ENCODE results near the gene DHX30. TPM values are rescaled to one million over a fixed set of nuclear protein-coding genes. Genes with fewer than 3 reads are reported as not detected.

The DHX30 gene
- polyA plus RNA-seq, 1 of the 3 experiments (the other 2 are of a cell fraction) = 86.3 TPM

- Histone ChIP-seq H3K4me2 (no peak overlapping the region), H3K9ac (no peak overlapping the region), H4K20me1 (ENCODE audit: insufficient read depth) (no peaks in the 10 kb centered on the region), H3K9me3 (no peaks in the 10 kb centered on the region), H3K4me3 (ENCODE audit: low read depth in 2 of 2, low read length in 1 of 2) (no peak overlapping the region), H3K27me3 (ENCODE audit: insufficient read depth) (no peaks in the 10 kb centered on the region), H3K36me3 (replicated peaks in 1 of 2; ENCODE audit: control insufficient read depth in 1 of 2, insufficient read depth in 2 of 2, low read length in 1 of 2) (peaks cover 41 to 46% of the 10 kb centered on the region in 2 experiments), H2AFZ (ENCODE audit: low read depth) (no peak overlapping the region), H3K79me2 (ENCODE audit: insufficient read depth) (no peaks in the 10 kb centered on the region), H3K27ac (ENCODE audit: low read depth in 2 of 2, low read length in 1 of 2) (no peak overlapping the region), H3F3A (replicated peaks; ENCODE audit: insufficient read depth) (no peaks in the 10 kb centered on the region), H3K4me1 (ENCODE audit: control insufficient read depth in 1 of 2, insufficient read depth in 2 of 2, low read depth in 1 of 2, low read length in 1 of 2) (no peaks in the 10 kb centered on the region), H3K9me2 (no peaks in the 10 kb centered on the region)
- 87% methylated on average over 8 of the region's 8 CpGs for WGBS (ENCODE audit: low lambda C conversion rate)
- TF ChIP-seq USF2 (IDR thresholded peaks at IDR 0.05; ENCODE audit: borderline replicate concordance, low read depth, low read length) (no peak), POLR2AphosphoS5 (IDR thresholded peaks at IDR 0.05; ENCODE audit: low read depth, low read length) (no peak), IRF3 (IDR thresholded peaks at IDR 0.05; ENCODE audit: low read depth, low read length) (no peak), YY1 (IDR thresholded peaks at IDR 0.05; ENCODE audit: low read depth) (no peak)
- ChIA-PET CTCF (interaction anchor here (1.4 to 6.0 kb wide), 2 partner anchors 11 to 13 kb away, joined by 3 to 40 read pairs; no protein-coding TSS in a partner anchor), POLR2A (interaction anchor here (2.0 kb wide), 1 partner anchor 12 kb away, joined by 8 read pairs; no protein-coding TSS in a partner anchor)
- DNase-seq = no peak
Measured at GRCh38 chr3:47813551-47814177, 10.7 kb downstream of the DHX30 start.

GRCh38 chr3:47817609-47818008, 14.7 kb downstream of the DHX30 start:
- Histone ChIP-seq H3K27ac (ENCODE audit: low read depth in 2 of 2, low read length in 1 of 2) (no peak overlapping the region), H3K9me3 (no peaks in the 10 kb centered on the region), H3K9me2 (no peaks in the 10 kb centered on the region), H3K79me2 (ENCODE audit: insufficient read depth) (no peaks in the 10 kb centered on the region), H2AFZ (ENCODE audit: low read depth) (no peak overlapping the region), H3K4me1 (ENCODE audit: control insufficient read depth in 1 of 2, insufficient read depth in 2 of 2, low read depth in 1 of 2, low read length in 1 of 2) (no peaks in the 10 kb centered on the region), H3K4me2 (no peak overlapping the region), H3K4me3 (ENCODE audit: low read depth in 2 of 2, low read length in 1 of 2) (no peak overlapping the region), H4K20me1 (ENCODE audit: insufficient read depth) (no peaks in the 10 kb centered on the region), H3K27me3 (ENCODE audit: insufficient read depth) (no peaks in the 10 kb centered on the region), H3K9ac (no peak overlapping the region), H3F3A (replicated peaks; ENCODE audit: insufficient read depth) (no peaks in the 10 kb centered on the region), H3K36me3 (replicated peaks in 1 of 2; ENCODE audit: control insufficient read depth in 1 of 2, insufficient read depth in 2 of 2, low read length in 1 of 2) (peaks cover 21 to 36% of the 10 kb centered on the region in 2 experiments)
- no peak for DNase-seq
- WGBS (ENCODE audit: low lambda C conversion rate) = 99% methylated on average over 7 of the region's 7 CpGs
- ChIA-PET CTCF (interaction anchor here (1.3 to 6.0 kb wide), 3 partner anchors 7 to 295 kb away, joined by 3 to 40 read pairs (median 11); no protein-coding TSS in a partner anchor), POLR2A (interaction anchor here (1.0 kb wide), 1 partner anchor 9 kb away, joined by 3 read pairs; no protein-coding TSS in a partner anchor)
- TF ChIP-seq ELF1 (IDR thresholded peaks at IDR 0.05) (no peak), RFX5 (IDR thresholded peaks at IDR 0.05; ENCODE audit: low read length) (no peak), GATA2 (CRISPR knock-in tag; IDR thresholded peaks at IDR 0.05) (no peak), EZH2phosphoT487 (IDR thresholded peaks at IDR 0.05; ENCODE audit: borderline replicate concordance, low read depth) (no peak), IRF3 (IDR thresholded peaks at IDR 0.05; ENCODE audit: low read depth, low read length) (no peak), REST (IDR thresholded peaks at IDR 0.05; ENCODE audit: low read depth, low read length) (no peak), MAX (IDR thresholded peaks at IDR 0.05; ENCODE audit: low read depth) (no peak), SMC3 (IDR thresholded peaks at IDR 0.05; ENCODE audit: low read depth, low read length) (no peak), TEAD4 (IDR thresholded peaks at IDR 0.05; ENCODE audit: borderline replicate concordance, insufficient read depth) (no peak), POLR2AphosphoS5 (IDR thresholded peaks at IDR 0.05; ENCODE audit: low read depth, low read length) (no peak), RCOR1 (IDR thresholded peaks at IDR 0.05; ENCODE audit: low read length) (no peak), TCF12 (IDR thresholded peaks at IDR 0.05) (no peak), YY1 (IDR thresholded peaks at IDR 0.05; ENCODE audit: low read depth) (no peak), FOXM1 (IDR thresholded peaks at IDR 0.05; ENCODE audit: low read depth) (no peak), CTCF (IDR thresholded peaks at IDR 0.05) (no peak), NFIC (IDR thresholded peaks at IDR 0.05; ENCODE audit: borderline replicate concordance) (no peak)
